NCI-H345 (cell line): Measurements from ENCODE around the gene LRGUK.

Experiments used
- DNase-seq: peaks from one replicate; lab custom pipeline; 2025; lab: John Stamatoyannopoulos, UW

LRGUK gene

GRCh38 chr7:134308548-134308947, 181.4 kb downstream of the LRGUK start:
- DNase-seq = no peak

GRCh38 chr7:134311807-134312206, 184.7 kb downstream of the LRGUK start:
- no peak for DNase-seq

GRCh38 chr7:134312717-134313116, 185.6 kb downstream of the LRGUK start:
- DNase-seq = no peak

GRCh38 chr7:134313543-134313942, 186.4 kb downstream of the LRGUK start:
- no peak for DNase-seq
